IMR-90 (cell line): ENCODE results near the gene TMPRSS6. TPM values are rescaled to one million over a fixed set of nuclear protein-coding genes. Genes with fewer than 3 reads are reported as not detected.

Experiments
- ATAC-seq: fragments of 200-7000 bp; cut with Tn5 transposase; 2 replicates; pipeline ENCODE4 v1.9.1; 2020; ENCODE audit warnings: low read depth, mild to moderate bottlenecking, moderate library complexity
- BruUV-seq: library from RNA; stranded (reverse); fragments of 400-500 nt; replicated peaks from 2 replicates; lab custom pipeline; 2021; lab: Mats Ljungman, UMichigan
- CTCF ChIA-PET: fragments of 300-600 bp; formaldehyde crosslinking; extraction: SDS; loops from one replicate; lab custom pipeline; 2021; ENCODE audit warnings: antibody characterized with exemption; lab: Yijun Ruan, JAX
- POLR2A ChIA-PET: fragments of 300-600 bp; sonication (Branson Sonifier 250); formaldehyde crosslinking; loops from one replicate; lab custom pipeline; 2022; ENCODE audit warnings: antibody characterized with exemption; ENCODE audit not compliant: unreplicated experiment; lab: Charles Lee
- DNase-seq: peaks from one replicate; pipeline ENCODE4 v3.0.0; 2013
- H2AFZ ChIP-seq: replicated peaks from 2 replicates; pipeline ENCODE3; 2013; ENCODE audit warnings: low read length, mild to moderate bottlenecking; ENCODE audit not compliant: poor library complexity
- H2AK5ac ChIP-seq: 2 replicates; pipeline ENCODE4 v1.6.1; 2013; ENCODE audit warnings: low read depth, low read length, inconsistent platforms
- H2AK9ac ChIP-seq: replicated peaks from 2 replicates; pipeline ENCODE3; 2013; ENCODE audit warnings: mild to moderate bottlenecking, low read depth, low read length, moderate library complexity; ENCODE audit not compliant: poor library complexity
- H2BK120ac ChIP-seq: 2 replicates; pipeline ENCODE4 v1.6.1; 2013; ENCODE audit warnings: low read depth, low read length, inconsistent platforms
- H2BK15ac ChIP-seq: 3 replicates; pipeline ENCODE4 v1.6.1; 2013; ENCODE audit warnings: low read depth, low read length, inconsistent platforms
- H2BK20ac ChIP-seq: 2 replicates; pipeline ENCODE4 v1.6.1; 2013; ENCODE audit warnings: low read depth, mild to moderate bottlenecking, inconsistent platforms, low read length, moderate library complexity
- H2BK5ac ChIP-seq: 2 replicates; pipeline ENCODE4 v1.6.1; 2013; ENCODE audit warnings: mild to moderate bottlenecking, low read depth, low read length, inconsistent platforms; ENCODE audit not compliant: poor library complexity, severe bottlenecking
- H3K14ac ChIP-seq: replicated peaks from 2 replicates; pipeline ENCODE4 v1.6.1; 2013; ENCODE audit warnings: low read depth, low read length, inconsistent platforms
- H3K18ac ChIP-seq: 2 replicates; pipeline ENCODE4 v1.6.1; 2013; ENCODE audit warnings: low read depth, low read length, control low read depth
- H3K23ac ChIP-seq: 2 replicates; pipeline ENCODE4 v1.6.1; 2013; ENCODE audit warnings: low read depth, low read length, inconsistent platforms
- H3K27ac ChIP-seq: 2 replicates; pipeline ENCODE4 v1.5.1; 2013; ENCODE audit warnings: mild to moderate bottlenecking, control low read depth, low read length; ENCODE audit not compliant: insufficient read depth
- H3K27me3 ChIP-seq: 2 replicates; pipeline ENCODE4 v1.6.1; 2013; ENCODE audit warnings: low read length; ENCODE audit not compliant: control insufficient read depth, insufficient read depth
- H3K36me3 ChIP-seq: 2 replicates; pipeline ENCODE4 v1.6.1; 2013; ENCODE audit warnings: low read length, mixed read lengths; ENCODE audit not compliant: control insufficient read depth, insufficient read depth
- H3K4ac ChIP-seq: 2 replicates; pipeline ENCODE4 v1.6.1; 2013; ENCODE audit warnings: low read depth, low read length, inconsistent platforms
- H3K4me1 ChIP-seq: 2 replicates; pipeline ENCODE4 v1.6.1; 2013; ENCODE audit warnings: low read length, mixed read lengths; ENCODE audit not compliant: control insufficient read depth, insufficient read depth
- H3K4me2 ChIP-seq: 2 replicates; pipeline ENCODE4 v1.6.1; 2013; ENCODE audit warnings: low read depth, mild to moderate bottlenecking, control low read depth, low read length, moderate library complexity
- H3K4me3 ChIP-seq: 2 replicates; pipeline ENCODE4 v1.5.1; 2013; ENCODE audit warnings: low read depth, mild to moderate bottlenecking, control low read depth, low read length, moderate library complexity; ENCODE audit not compliant: insufficient read depth
- H3K56ac ChIP-seq: 2 replicates; pipeline ENCODE4 v1.6.1; 2013; ENCODE audit warnings: low read length, inconsistent platforms; ENCODE audit not compliant: insufficient read depth; ENCODE audit errors: extremely low read depth
- H3K79me1 ChIP-seq, 2 experiments: 2 replicates each; pipeline ENCODE4 v1.6.1; 2013; ENCODE audit warnings: low read length in 2 of 2, inconsistent platforms in 1 of 2, low read depth in 1 of 2
- H3K9ac ChIP-seq: 2 replicates; pipeline ENCODE4 v1.6.1; 2013; ENCODE audit warnings: low read depth, low read length, control low read depth
- H3K9me1 ChIP-seq: 2 replicates; pipeline ENCODE4 v1.6.1; 2013; ENCODE audit warnings: low read length, inconsistent platforms; ENCODE audit not compliant: insufficient read depth
- H3K9me3 ChIP-seq: 2 replicates; pipeline ENCODE4 v1.6.1; 2013; ENCODE audit warnings: low read length; ENCODE audit not compliant: control insufficient read depth, insufficient read depth
- H4K20me1 ChIP-seq: 2 replicates; pipeline ENCODE4 v1.6.1; 2013; ENCODE audit warnings: low read length, inconsistent platforms; ENCODE audit not compliant: insufficient read depth
- H4K5ac ChIP-seq: 2 replicates; pipeline ENCODE4 v1.6.1; 2013; ENCODE audit warnings: mild to moderate bottlenecking, low read depth, low read length, control low read depth
- H4K8ac ChIP-seq, 2 experiments: 2 replicates each; pipeline ENCODE4 v1.6.1; 2013; ENCODE audit warnings: low read depth in 2 of 2, low read length in 2 of 2, control low read depth in 1 of 2, inconsistent platforms in 1 of 2
- H4K91ac ChIP-seq: 2 replicates; pipeline ENCODE4 v1.6.1; 2013; ENCODE audit warnings: low read depth, low read length, inconsistent platforms; ENCODE audit not compliant: insufficient read depth
- BHLHE40 ChIP-seq: fragments of 150-350 bp; IDR thresholded peaks from 2 replicates; pipeline ENCODE4 v1.6.1; 2016; ENCODE audit warnings: mild to moderate bottlenecking, low read depth, low read length
- CEBPB ChIP-seq: IDR thresholded peaks from 2 replicates; pipeline ENCODE4 v1.6.1; 2012; ENCODE audit warnings: low read depth, low read length, improper control_type of control experiment
- CHD1 ChIP-seq: IDR thresholded peaks from 2 replicates; pipeline ENCODE4 v1.6.1; 2012; ENCODE audit warnings: low read depth, low read length, improper control_type of control experiment
- FOS ChIP-seq: fragments of 150-350 bp; IDR thresholded peaks from 2 replicates; pipeline ENCODE4 v1.6.1; 2016; ENCODE audit warnings: low read depth, low read length
- MAFK ChIP-seq: IDR thresholded peaks from 2 replicates; pipeline ENCODE4 v1.6.1; 2012; ENCODE audit warnings: low read depth, low read length, improper control_type of control experiment
- MAZ ChIP-seq: IDR thresholded peaks from 2 replicates; pipeline ENCODE4 v1.6.1; 2012; ENCODE audit warnings: low read depth, mild to moderate bottlenecking, low read length, improper control_type of control experiment, moderate library complexity, borderline replicate concordance
- MXI1 ChIP-seq: IDR thresholded peaks from 2 replicates; pipeline ENCODE4 v1.6.1; 2012; ENCODE audit warnings: low read depth, mild to moderate bottlenecking, low read length, moderate library complexity, borderline replicate concordance
- NFE2L2 ChIP-seq: fragments of 150-350 bp; IDR thresholded peaks from 2 replicates; pipeline ENCODE4 v1.6.1; 2016; ENCODE audit warnings: low read depth, mild to moderate bottlenecking, low read length
- POLR2A ChIP-seq: IDR thresholded peaks from 2 replicates; pipeline ENCODE4 v1.6.1; 2012; ENCODE audit warnings: mild to moderate bottlenecking, low read depth, low read length
- RAD21 ChIP-seq: IDR thresholded peaks from 2 replicates; pipeline ENCODE4 v1.6.1; 2012; ENCODE audit warnings: low read length, improper control_type of control experiment
- RCOR1 ChIP-seq: IDR thresholded peaks from 2 replicates; pipeline ENCODE4 v1.6.1; 2012; ENCODE audit warnings: mild to moderate bottlenecking, low read length, improper control_type of control experiment; ENCODE audit not compliant: insufficient replicate concordance
- RFX5 ChIP-seq: IDR thresholded peaks from 2 replicates; pipeline ENCODE4 v1.8.0; 2012; ENCODE audit warnings: low read depth, mild to moderate bottlenecking, low read length, moderate library complexity
- SMC3 ChIP-seq: fragments of 150-350 bp; IDR thresholded peaks from 2 replicates; pipeline ENCODE4 v1.6.1; 2016; ENCODE audit warnings: low read depth, mild to moderate bottlenecking, antibody characterized with exemption, low read length, moderate library complexity
- WGBS, 2 experiments: methylation state at CpG; one replicate each; pipeline versions ENCODE4 v1.1.5 to v1.1.7; 2013; ENCODE audit warnings: missing lambda C conversion rate in 2 of 2; ENCODE audit not compliant: insufficient read length in 1 of 2; ENCODE audit errors: extremely low coverage in 2 of 2; 5-methylcytosine and 5-hydroxymethylcytosine counted together
- dilution Hi-C: fragments of 300-500 bp; cut with HindIII; formaldehyde crosslinking; loops from one replicate; pipeline ENCODE4 v1.14.3; 2018; ENCODE audit warnings: low sequenced_read_pairs; ENCODE audit not compliant: unreplicated experiment
- in situ Hi-C: fragments of 300-500 bp; cut with MboI; formaldehyde crosslinking; loops from 3 replicates; pipeline ENCODE4 v1.14.3; 2019; ENCODE audit warnings: low sequenced_read_pairs, inconsistent platforms, mixed read lengths
- intact Hi-C: fragments of 100-400 bp; cut with micrococcal nuclease; formaldehyde crosslinking; loops from 2 replicates; pipeline ENCODE4 v1.10.0; 2022
- polyA plus RNA-seq, 3 experiments: library from polyadenylated mRNA; depleted of rRNA; stranded (reverse); fragments of >200 nt; gene quantifications; 2 replicates each; pipeline ENCODE4 v1.2.3, GENCODE V29; 2012; ENCODE audit warnings: low replicate concordance in 1 of 3
- total RNA-seq: library from RNA; depleted of rRNA; stranded (reverse); fragments of >200 nt; gene quantifications from 2 replicates; pipeline ENCODE4 v1.2.3, GENCODE V29; 2012
- TF ChIP-seq, protein P1 (sequence below): conservative IDR thresholded peaks from 2 replicates; pipeline ENCODE4 v1.5.1; 2012; ENCODE audit warnings: mild to moderate bottlenecking, low read depth, low read length, improper control_type of control experiment
- TF ChIP-seq, protein P2 (sequence below): fragments of 150-350 bp; IDR thresholded peaks from 2 replicates; pipeline ENCODE4 v1.6.1; 2016; ENCODE audit warnings: low read depth, mild to moderate bottlenecking, low read length, moderate library complexity, borderline replicate concordance
- TF ChIP-seq, protein P3 (sequence below): fragments of 150-350 bp; IDR thresholded peaks from 2 replicates; pipeline ENCODE4 v1.6.1; 2017; ENCODE audit warnings: mild to moderate bottlenecking, antibody characterized with exemption, low read length, low read depth

The TMPRSS6 gene
- total and polyA plus RNA-seq, 2 of the 4 experiments (the other 2 are of a cell fraction): not detected

DNA sequence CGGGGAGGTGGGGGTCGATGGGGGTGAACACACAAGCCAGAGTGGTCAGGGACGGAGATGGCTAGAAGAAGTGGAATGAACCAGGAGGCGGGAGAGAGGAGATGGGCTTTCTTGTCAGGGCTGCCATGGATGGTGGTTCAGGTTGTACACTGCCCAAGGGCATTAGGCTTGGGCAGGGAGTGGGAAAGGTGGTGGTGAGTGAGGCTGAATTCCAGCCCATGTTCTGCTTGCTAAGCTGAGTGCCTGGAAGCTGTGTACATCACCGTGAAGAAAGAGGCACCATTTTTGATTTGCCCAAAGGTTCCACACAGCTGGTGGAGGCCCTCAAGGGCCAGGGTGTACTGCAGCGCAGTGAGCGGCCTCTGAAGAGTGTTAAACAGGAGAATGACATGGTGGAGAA is 23.3 kb upstream of the TMPRSS6 start:
- H4K5ac ChIP-seq: no peak overlapping the region
- no peak overlapping the region for H3K56ac ChIP-seq
- no peak overlapping the region for H4K91ac ChIP-seq
- POLR2A ChIA-PET: interaction anchor here (0.6 kb wide), 1 partner anchor 19 kb away, joined by 3 read pairs; no protein-coding TSS in a partner anchor
- no peak overlapping the region for H3K4me2 ChIP-seq
- no TSS peak for BruUV-seq
- no peak overlapping the region for H3K4me3 ChIP-seq
- H2AK5ac ChIP-seq: no peak overlapping the region
- intact Hi-C loops: no loop called here
- no peak overlapping the region for H3K14ac ChIP-seq
- H2BK5ac ChIP-seq: no peak overlapping the region
- H3K23ac ChIP-seq: no peak overlapping the region
- WGBS, 2 experiments: 50% methylated on average over 2 of the region's 7 CpGs; no CpG with 5 or more reads in 1 of the 2 experiments
- no peak overlapping the region for H3K27ac ChIP-seq
- no peak overlapping the region for H2AK9ac ChIP-seq
- H3K9me1 ChIP-seq: no peaks in the 10 kb centered on the region
- H2AFZ ChIP-seq: no peak overlapping the region
- in situ Hi-C loops: no loop called here
- no peak overlapping the region for H4K8ac ChIP-seq
- ATAC-seq: no peak
- TF ChIP-seq NFE2L2 (no peak), RCOR1 (no peak), RAD21 (no peak), BHLHE40 (no peak), MXI1 (no peak), CEBPB (no peak), RFX5 (no peak), POLR2A (no peak), MAFK (no peak), CHD1 (no peak), FOS (no peak), SMC3 (no peak), MAZ (no peak)
- TF ChIP-seq, protein P1, sequence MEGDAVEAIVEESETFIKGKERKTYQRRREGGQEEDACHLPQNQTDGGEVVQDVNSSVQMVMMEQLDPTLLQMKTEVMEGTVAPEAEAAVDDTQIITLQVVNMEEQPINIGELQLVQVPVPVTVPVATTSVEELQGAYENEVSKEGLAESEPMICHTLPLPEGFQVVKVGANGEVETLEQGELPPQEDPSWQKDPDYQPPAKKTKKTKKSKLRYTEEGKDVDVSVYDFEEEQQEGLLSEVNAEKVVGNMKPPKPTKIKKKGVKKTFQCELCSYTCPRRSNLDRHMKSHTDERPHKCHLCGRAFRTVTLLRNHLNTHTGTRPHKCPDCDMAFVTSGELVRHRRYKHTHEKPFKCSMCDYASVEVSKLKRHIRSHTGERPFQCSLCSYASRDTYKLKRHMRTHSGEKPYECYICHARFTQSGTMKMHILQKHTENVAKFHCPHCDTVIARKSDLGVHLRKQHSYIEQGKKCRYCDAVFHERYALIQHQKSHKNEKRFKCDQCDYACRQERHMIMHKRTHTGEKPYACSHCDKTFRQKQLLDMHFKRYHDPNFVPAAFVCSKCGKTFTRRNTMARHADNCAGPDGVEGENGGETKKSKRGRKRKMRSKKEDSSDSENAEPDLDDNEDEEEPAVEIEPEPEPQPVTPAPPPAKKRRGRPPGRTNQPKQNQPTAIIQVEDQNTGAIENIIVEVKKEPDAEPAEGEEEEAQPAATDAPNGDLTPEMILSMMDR: no peak
- TF ChIP-seq, protein P2, sequence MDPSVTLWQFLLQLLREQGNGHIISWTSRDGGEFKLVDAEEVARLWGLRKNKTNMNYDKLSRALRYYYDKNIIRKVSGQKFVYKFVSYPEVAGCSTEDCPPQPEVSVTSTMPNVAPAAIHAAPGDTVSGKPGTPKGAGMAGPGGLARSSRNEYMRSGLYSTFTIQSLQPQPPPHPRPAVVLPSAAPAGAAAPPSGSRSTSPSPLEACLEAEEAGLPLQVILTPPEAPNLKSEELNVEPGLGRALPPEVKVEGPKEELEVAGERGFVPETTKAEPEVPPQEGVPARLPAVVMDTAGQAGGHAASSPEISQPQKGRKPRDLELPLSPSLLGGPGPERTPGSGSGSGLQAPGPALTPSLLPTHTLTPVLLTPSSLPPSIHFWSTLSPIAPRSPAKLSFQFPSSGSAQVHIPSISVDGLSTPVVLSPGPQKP: no peak
- TF ChIP-seq, protein P3, sequence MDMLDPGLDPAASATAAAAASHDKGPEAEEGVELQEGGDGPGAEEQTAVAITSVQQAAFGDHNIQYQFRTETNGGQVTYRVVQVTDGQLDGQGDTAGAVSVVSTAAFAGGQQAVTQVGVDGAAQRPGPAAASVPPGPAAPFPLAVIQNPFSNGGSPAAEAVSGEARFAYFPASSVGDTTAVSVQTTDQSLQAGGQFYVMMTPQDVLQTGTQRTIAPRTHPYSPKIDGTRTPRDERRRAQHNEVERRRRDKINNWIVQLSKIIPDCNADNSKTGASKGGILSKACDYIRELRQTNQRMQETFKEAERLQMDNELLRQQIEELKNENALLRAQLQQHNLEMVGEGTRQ: no peak
- no peak overlapping the region for H2BK15ac ChIP-seq
- no peak overlapping the region for H2BK20ac ChIP-seq
- H3K27me3 ChIP-seq: peaks cover 59% of the 10 kb centered on the region
- H3K4me1 ChIP-seq: no peaks in the 10 kb centered on the region
- dilution Hi-C loops: no loop called here
- CTCF ChIA-PET: no interaction called here
- H2BK120ac ChIP-seq: no peak overlapping the region
- DNase-seq: no peak
- no peak overlapping the region for H3K18ac ChIP-seq
- H3K4ac ChIP-seq: no peak overlapping the region
- no peaks in the 10 kb centered on the region for H3K79me1 ChIP-seq
- H3K9me3 ChIP-seq: no peaks in the 10 kb centered on the region
- H3K9ac ChIP-seq: no peak overlapping the region
- H3K36me3 ChIP-seq: no peaks in the 10 kb centered on the region
- no peaks in the 10 kb centered on the region for H4K20me1 ChIP-seq
